CD4-positive, alpha-beta memory T cell (primary cell): Measurements from ENCODE around the gene TNNI2. TPM values are rescaled to one million over a fixed set of nuclear protein-coding genes. Genes with fewer than 3 reads are reported as not detected.
"Not testable (repeated sequence)": the region's sequence is repeated elsewhere in the genome, so short reads cannot be mapped to it uniquely, and the experiment has no call there.

Experiments
- CTCF ChIA-PET: fragments of 350-600 bp; sonication (Branson Sonifier 250); formaldehyde crosslinking; loops from one replicate; lab custom pipeline; 2021; ENCODE audit warnings: inconsistent platforms; ENCODE audit not compliant: partially characterized antibody; lab: Charles Lee
- POLR2A ChIA-PET: fragments of 350-600 bp; sonication (Branson Sonifier 250); formaldehyde crosslinking; loops from one replicate; lab custom pipeline; 2021; ENCODE audit not compliant: partially characterized antibody; lab: Charles Lee
- DNase-seq, 5 donors: peaks; one replicate each; pipeline versions ENCODE4 v3.0.0 to v3.0.0-alpha.2; 2020 to 2022; ENCODE audit warnings: mixed read lengths in 1 of 5
- H3K27ac ChIP-seq: one replicate; pipeline ENCODE4 v1.7.0; 2013; ENCODE audit warnings: low read depth, low read length
- H3K27me3 ChIP-seq: 2 replicates; pipeline ENCODE4 v1.7.0; 2013; ENCODE audit warnings: mild to moderate bottlenecking, low read length, moderate library complexity; ENCODE audit not compliant: insufficient read depth
- H3K36me3 ChIP-seq: 2 replicates; pipeline ENCODE4 v1.7.0; 2013; ENCODE audit warnings: mild to moderate bottlenecking, low read length, moderate library complexity; ENCODE audit not compliant: insufficient read depth
- H3K4me1 ChIP-seq: 2 replicates; pipeline ENCODE4 v1.7.0; 2013; ENCODE audit warnings: mild to moderate bottlenecking, low read length, moderate library complexity; ENCODE audit not compliant: insufficient read depth
- H3K4me3 ChIP-seq, 2 donors: one replicate each; pipeline ENCODE4 v1.7.0; 2013; ENCODE audit warnings: low read length in 2 of 2, mild to moderate bottlenecking in 1 of 2
- H3K9me3 ChIP-seq, 2 donors: one replicate each; pipeline ENCODE4 v1.7.0; 2013; ENCODE audit warnings: low read length in 2 of 2, control low read depth in 1 of 2; ENCODE audit not compliant: control insufficient read depth in 1 of 2
- H3K27ac Mint-ChIP-seq, 7 donors: one replicate each; pipeline ENCODE4 v1.8.0; 2020 to 2021; ENCODE audit warnings: mixed read lengths in 7 of 7, mild to moderate bottlenecking in 6 of 7, inconsistent platforms in 3 of 7, moderate library complexity in 3 of 7
- H3K27me3 Mint-ChIP-seq, 2 donors: one replicate each; pipeline ENCODE4 v1.8.0; 2020 to 2021; ENCODE audit warnings: mixed read lengths in 2 of 2
- H3K36me3 Mint-ChIP-seq, 2 donors: one replicate each; pipeline ENCODE4 v1.8.0; 2020 to 2021; ENCODE audit warnings: mixed read lengths in 2 of 2, inconsistent platforms in 1 of 2, mild to moderate bottlenecking in 1 of 2
- H3K4me1 Mint-ChIP-seq, 4 donors: one replicate each; pipeline ENCODE4 v1.8.0; 2020 to 2021; ENCODE audit warnings: mixed read lengths in 4 of 4, mild to moderate bottlenecking in 1 of 4
- H3K4me3 Mint-ChIP-seq, 8 donors: one replicate each; pipeline ENCODE4 v1.8.0; 2020 to 2021; ENCODE audit warnings: mixed read lengths in 8 of 8, mild to moderate bottlenecking in 7 of 8, moderate library complexity in 6 of 8, inconsistent platforms in 3 of 8
- H3K9me3 Mint-ChIP-seq, 8 donors: one replicate each; pipeline ENCODE4 v1.8.0; 2020 to 2021; ENCODE audit warnings: mixed read lengths in 8 of 8, mild to moderate bottlenecking in 5 of 8, inconsistent platforms in 3 of 8, moderate library complexity in 1 of 8
- intact Hi-C: fragments of 100-400 bp; cut with micrococcal nuclease; formaldehyde crosslinking; loops from one replicate; pipeline ENCODE4 v1.15.1; 2023
- polyA plus RNA-seq, 2 donors: library from polyadenylated mRNA; unstranded; fragments of 300-500 nt; fragmentation: Illumina TruSeq; gene quantifications; one replicate each; pipeline ENCODE4 v1.2.3, GENCODE V29; 2021
- total RNA-seq, 2 experiments: library from RNA; stranded (reverse); gene quantifications; one replicate each; pipeline ENCODE4 v1.2.3, GENCODE V29; 2021

TNNI2 gene
- total and polyA plus RNA-seq, 4 experiments from 2014 or later = not detected

DNA sequence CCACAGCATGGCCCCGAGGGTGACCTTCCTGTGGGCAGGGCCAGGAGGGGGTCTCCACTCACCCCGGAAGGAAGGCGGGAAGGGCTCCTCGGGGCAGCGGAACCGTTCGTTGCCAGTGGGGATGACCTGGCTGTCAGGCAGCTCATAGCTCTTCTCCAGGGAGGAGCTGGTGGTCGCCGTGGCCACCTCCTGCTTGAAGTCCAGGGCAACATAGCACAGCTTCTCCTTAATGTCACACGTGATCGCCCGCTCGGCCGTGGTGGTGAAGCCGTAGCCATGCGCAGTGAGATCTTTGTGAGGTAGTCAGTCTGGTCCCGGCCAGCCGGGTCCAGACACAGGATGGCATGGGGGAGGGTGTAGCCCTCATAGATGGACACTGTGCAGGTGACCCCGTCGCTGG is 35.5 kb upstream of the TNNI2 start:
- no peak for DNase-seq
- H3K4me3 ChIP-seq = no peak overlapping the region
- intact Hi-C loops = no loop called here
- no peaks in the 10 kb centered on the region for H3K9me3 Mint-ChIP-seq
- peaks cover 23 to 31% of the 10 kb centered on the region in 2 donors for H3K27me3 Mint-ChIP-seq
- H3K27ac ChIP-seq = no peak overlapping the region
- no peaks in the 10 kb centered on the region for H3K4me1 ChIP-seq
- H3K36me3 Mint-ChIP-seq = no peaks in the 10 kb centered on the region
- H3K9me3 ChIP-seq = no peaks in the 10 kb centered on the region
- CTCF ChIA-PET = no interaction called here
- no peak overlapping the region for H3K27ac Mint-ChIP-seq
- H3K36me3 ChIP-seq = no peaks in the 10 kb centered on the region
- H3K4me3 Mint-ChIP-seq = no peak overlapping the region
- no peaks in the 10 kb centered on the region for H3K27me3 ChIP-seq
- H3K4me1 Mint-ChIP-seq = no peaks in the 10 kb centered on the region
- POLR2A ChIA-PET = no interaction called here

DNA sequence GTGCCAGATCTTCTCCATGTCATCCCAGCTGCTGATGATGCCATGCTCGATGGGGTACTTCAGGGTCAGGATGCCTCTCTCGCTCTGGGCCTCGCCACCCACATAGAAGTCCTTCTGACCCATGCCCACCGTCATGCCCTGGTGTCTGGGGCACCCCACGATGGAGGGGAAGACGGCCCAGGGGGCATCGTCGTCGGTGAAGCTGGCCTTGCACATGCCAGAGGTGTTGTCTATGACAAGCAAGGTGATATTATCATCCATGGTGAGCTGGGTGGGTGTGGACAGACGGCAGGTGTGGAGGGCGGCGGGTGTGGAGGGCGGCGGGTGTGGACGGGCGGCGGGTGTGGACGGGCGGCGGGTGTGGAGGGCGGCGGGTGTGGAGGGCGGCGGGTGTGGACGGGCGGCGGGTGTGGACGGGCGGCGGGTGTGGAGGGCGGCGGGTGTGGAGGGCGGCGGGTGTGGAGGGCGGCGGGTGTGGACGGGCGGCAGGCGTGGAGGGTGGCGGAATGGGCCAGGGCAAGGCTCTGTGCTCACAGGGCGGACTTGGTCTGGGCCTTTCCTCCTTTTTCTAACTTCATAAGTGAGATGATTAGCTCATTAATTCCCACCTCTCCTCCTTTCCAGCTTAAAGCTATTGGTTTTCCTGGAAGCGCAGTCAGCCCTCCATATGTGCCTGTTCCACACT is 34.8 kb upstream of the TNNI2 start:
- POLR2A ChIA-PET, H3K36me3 ChIP-seq, H3K9me3 ChIP-seq, H3K4me1 Mint-ChIP-seq, DNase-seq, CTCF ChIA-PET, H3K9me3 Mint-ChIP-seq, intact Hi-C loops, H3K36me3 Mint-ChIP-seq, H3K27ac ChIP-seq, H3K4me1 ChIP-seq, H3K27me3 ChIP-seq, H3K4me3 Mint-ChIP-seq, H3K4me3 ChIP-seq, H3K27ac Mint-ChIP-seq: not testable (repeated sequence)
- peaks cover 20 to 25% of the 10 kb centered on the region in 2 donors for H3K27me3 Mint-ChIP-seq

DNA sequence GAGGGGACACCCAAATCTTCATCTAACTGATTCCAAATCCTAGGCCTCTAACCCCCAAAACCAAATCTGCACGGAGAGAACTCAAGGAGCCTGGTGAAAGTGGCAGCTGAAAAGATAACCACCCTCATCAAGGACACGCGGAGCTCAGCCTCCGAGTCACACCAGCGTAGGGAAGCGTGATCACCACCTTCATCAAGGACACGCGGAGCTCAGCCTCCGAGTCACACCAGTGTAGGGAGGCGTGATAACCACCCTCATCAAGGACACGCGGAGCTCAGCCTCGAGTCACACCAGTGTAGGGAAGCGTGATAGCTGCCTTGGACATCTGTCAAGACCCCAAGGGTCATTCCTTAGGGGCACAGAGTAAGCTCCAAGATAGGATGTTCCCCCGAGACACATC is 33.3 kb upstream of the TNNI2 start:
- POLR2A ChIA-PET = interaction anchor here (0.6 kb wide), 1 partner anchor 48 kb away, joined by 3 read pairs; no protein-coding TSS in a partner anchor
- Mint-ChIP-seq H3K4me1 (no peaks in the 10 kb centered on the region), H3K36me3 (no peaks in the 10 kb centered on the region), H3K27ac (no peak overlapping the region), H3K27me3 (peaks cover 19 to 24% of the 10 kb centered on the region in 2 donors), H3K4me3 (no peak overlapping the region), H3K9me3 (no peaks in the 10 kb centered on the region)
- no peaks in the 10 kb centered on the region for H3K9me3 ChIP-seq
- H3K27ac ChIP-seq = no peak overlapping the region
- intact Hi-C loops = no loop called here
- no peaks in the 10 kb centered on the region for H3K36me3 ChIP-seq
- H3K4me3 ChIP-seq = no peak overlapping the region
- no peaks in the 10 kb centered on the region for H3K27me3 ChIP-seq
- no peak for DNase-seq
- no peaks in the 10 kb centered on the region for H3K4me1 ChIP-seq
- CTCF ChIA-PET = interaction anchor here (1.1 to 1.8 kb wide), 2 partner anchors 112 to 210 kb away, joined by 4 read pairs; no protein-coding TSS in a partner anchor

DNA sequence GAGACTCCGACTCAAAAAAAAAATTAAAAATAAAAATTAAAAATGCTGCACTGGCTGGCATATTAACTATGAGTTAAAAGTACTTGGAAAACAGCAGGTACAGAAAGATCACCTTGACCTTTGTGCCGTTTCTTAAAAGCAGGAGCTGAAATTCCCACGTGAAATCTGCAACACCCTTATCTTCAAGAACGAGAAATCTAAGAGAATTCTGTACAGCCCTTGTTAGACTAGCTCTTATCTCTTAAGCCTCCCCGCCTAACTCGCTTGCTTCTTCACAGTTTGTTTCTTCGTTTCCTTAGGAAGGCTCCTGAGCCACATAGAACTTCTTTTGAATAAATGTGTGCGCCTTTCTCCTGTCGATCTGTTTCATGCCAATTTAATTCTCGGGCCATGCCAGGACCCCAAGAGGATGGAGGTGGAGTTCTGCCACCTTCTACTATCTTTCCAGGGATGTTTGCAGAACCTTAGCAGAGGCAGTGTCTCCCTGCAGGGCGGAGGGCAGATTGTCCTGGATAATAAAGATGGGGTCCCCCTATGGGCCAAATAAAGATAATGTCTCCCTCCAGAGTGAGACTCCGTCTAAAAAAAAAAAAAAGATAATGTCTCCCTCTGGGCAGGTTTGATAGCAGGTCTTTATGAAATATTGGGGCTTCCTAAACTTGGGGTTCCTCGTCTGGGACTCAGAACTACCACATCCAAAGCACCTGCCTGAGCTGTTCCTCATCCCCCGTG is 31.4 kb upstream of the TNNI2 start:
- Histone ChIP-seq H3K27me3 (no peaks in the 10 kb centered on the region), H3K36me3 (no peaks in the 10 kb centered on the region), H3K9me3 (no peaks in the 10 kb centered on the region), H3K4me3 (no peak overlapping the region), H3K4me1 (no peaks in the 10 kb centered on the region), H3K27ac (no peak overlapping the region)
- H3K4me3 Mint-ChIP-seq = no peak overlapping the region
- ChIA-PET CTCF (interaction anchor here (0.6 to 1.2 kb wide), 4 partner anchors 25 to 237 kb away, joined by 3 to 7 read pairs (median 4); no protein-coding TSS in a partner anchor), POLR2A (no interaction called here)
- H3K36me3 Mint-ChIP-seq = no peaks in the 10 kb centered on the region
- H3K9me3 Mint-ChIP-seq = peaks cover 0 to 3% (median 0%) of the 10 kb centered on the region in 8 donors
- no peaks in the 10 kb centered on the region for H3K4me1 Mint-ChIP-seq
- no peak overlapping the region for H3K27ac Mint-ChIP-seq
- DNase-seq = no peak
- intact Hi-C loops = no loop called here
- H3K27me3 Mint-ChIP-seq = peaks cover 13 to 19% of the 10 kb centered on the region in 2 donors

DNA sequence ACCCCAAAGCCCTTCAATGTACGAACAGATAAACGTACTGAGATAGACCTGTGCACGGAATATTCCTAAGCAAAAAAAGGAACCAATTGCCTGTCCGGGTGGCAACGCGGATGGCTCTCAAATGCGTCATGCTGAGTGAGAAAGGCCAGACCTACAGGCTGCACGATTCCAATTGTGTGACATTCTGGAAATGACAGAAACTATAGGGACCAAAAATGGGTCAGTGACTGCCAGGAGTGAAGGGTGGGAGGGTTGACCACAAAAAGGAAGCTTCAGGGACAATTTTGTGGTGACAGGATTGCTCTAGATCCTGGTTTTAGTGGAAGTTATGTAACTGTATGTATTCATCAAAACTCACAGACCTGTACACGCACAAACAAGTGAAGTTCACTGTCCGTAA is 28.0 kb upstream of the TNNI2 start:
- Mint-ChIP-seq H3K4me3 (no peak overlapping the region), H3K4me1 (no peaks in the 10 kb centered on the region), H3K9me3 (peaks cover 0 to 7% (median 0%) of the 10 kb centered on the region in 8 donors), H3K27ac (no peak overlapping the region), H3K27me3 (peaks cover 4 to 12% of the 10 kb centered on the region in 2 donors), H3K36me3 (no peaks in the 10 kb centered on the region)
- Histone ChIP-seq H3K4me3 (no peak overlapping the region), H3K4me1 (no peaks in the 10 kb centered on the region), H3K27me3 (no peaks in the 10 kb centered on the region), H3K27ac (no peak overlapping the region), H3K9me3 (no peaks in the 10 kb centered on the region), H3K36me3 (no peaks in the 10 kb centered on the region)
- ChIA-PET POLR2A (no interaction called here), CTCF (interaction anchor here (1.1 kb wide), 1 partner anchor 117 kb away, joined by 4 read pairs; no protein-coding TSS in a partner anchor)
- intact Hi-C loops = no loop called here
- DNase-seq = no peak

DNA sequence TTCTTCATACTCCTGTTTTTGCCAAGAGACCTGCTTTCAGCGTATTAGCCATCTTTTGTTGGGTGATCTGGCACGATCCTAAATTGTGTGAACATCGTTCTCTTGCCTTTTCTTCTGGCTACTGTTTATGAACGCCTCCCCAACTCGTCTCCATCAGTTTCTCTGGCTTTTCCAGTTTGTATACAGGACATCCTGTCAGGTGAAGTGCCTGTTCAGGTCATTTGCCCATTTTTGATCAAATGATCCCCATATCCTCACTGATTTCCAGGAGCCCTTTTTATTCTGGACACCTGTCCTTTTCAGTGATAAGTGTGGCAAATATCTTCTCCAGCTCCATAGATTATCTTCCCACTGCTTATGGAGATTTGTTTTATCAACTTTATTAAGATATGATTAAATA is 26.5 kb upstream of the TNNI2 start:
- H3K27me3 ChIP-seq = no peaks in the 10 kb centered on the region
- Mint-ChIP-seq H3K27ac (no peak overlapping the region), H3K36me3 (no peaks in the 10 kb centered on the region), H3K4me3 (no peak overlapping the region), H3K9me3 (peaks cover 0 to 12% (median under 1%) of the 10 kb centered on the region in 8 donors), H3K27me3 (peaks cover 4 to 12% of the 10 kb centered on the region in 2 donors), H3K4me1 (no peaks in the 10 kb centered on the region)
- ChIA-PET POLR2A (no interaction called here), CTCF (no interaction called here)
- intact Hi-C loops = no loop called here
- DNase-seq = no peak
- no peak overlapping the region for H3K27ac ChIP-seq
- H3K9me3 ChIP-seq = no peaks in the 10 kb centered on the region
- no peaks in the 10 kb centered on the region for H3K36me3 ChIP-seq
- H3K4me3 ChIP-seq = no peak overlapping the region
- H3K4me1 ChIP-seq = no peaks in the 10 kb centered on the region

DNA sequence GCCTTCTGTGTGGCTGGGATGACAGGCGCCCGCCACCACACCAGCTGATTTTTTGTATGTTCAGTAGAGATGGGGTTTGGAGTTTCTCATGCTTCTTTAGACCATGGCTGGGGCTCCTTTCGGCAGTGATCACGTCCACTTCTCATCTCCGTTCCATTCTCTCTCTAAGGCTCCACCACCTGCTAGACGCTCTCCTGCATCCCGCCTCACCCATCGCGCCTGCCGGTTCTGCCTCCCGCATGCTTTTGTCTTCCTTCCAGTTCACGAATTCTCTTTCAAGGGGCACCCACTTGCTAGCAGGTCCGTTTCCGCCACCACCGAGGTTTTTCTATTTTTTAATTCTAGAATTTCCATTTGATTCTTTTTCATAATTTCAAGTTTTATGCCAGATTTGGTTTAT is 26.0 kb upstream of the TNNI2 start:
- POLR2A ChIA-PET = no interaction called here

More for the DNA sequence above, 26.0 kb upstream of the TNNI2 start:
- no peaks in the 10 kb centered on the region for H3K9me3 ChIP-seq
- H3K4me3 ChIP-seq = no peak overlapping the region
- DNase-seq = no peak
- Mint-ChIP-seq H3K27me3 (peaks cover 4 to 12% of the 10 kb centered on the region in 2 donors), H3K4me1 (no peaks in the 10 kb centered on the region), H3K27ac (no peak overlapping the region), H3K4me3 (no peak overlapping the region), H3K36me3 (no peaks in the 10 kb centered on the region), H3K9me3 (peaks cover 0 to 14% (median 2%) of the 10 kb centered on the region in 8 donors)
- no peaks in the 10 kb centered on the region for H3K27me3 ChIP-seq
- intact Hi-C loops = no loop called here
- H3K36me3 ChIP-seq = no peaks in the 10 kb centered on the region
- CTCF ChIA-PET = no interaction called here
- no peak overlapping the region for H3K27ac ChIP-seq
- H3K4me1 ChIP-seq = no peaks in the 10 kb centered on the region
